Measurements from ENCODE around the gene C9orf78. TPM values are rescaled to one million over a fixed set of nuclear protein-coding genes. Genes with fewer than 3 reads are reported as not detected.

The C9orf78 gene
- 10 to 100 TPM; 44.5 to 51.7 TPM for total RNA-seq

DNA sequence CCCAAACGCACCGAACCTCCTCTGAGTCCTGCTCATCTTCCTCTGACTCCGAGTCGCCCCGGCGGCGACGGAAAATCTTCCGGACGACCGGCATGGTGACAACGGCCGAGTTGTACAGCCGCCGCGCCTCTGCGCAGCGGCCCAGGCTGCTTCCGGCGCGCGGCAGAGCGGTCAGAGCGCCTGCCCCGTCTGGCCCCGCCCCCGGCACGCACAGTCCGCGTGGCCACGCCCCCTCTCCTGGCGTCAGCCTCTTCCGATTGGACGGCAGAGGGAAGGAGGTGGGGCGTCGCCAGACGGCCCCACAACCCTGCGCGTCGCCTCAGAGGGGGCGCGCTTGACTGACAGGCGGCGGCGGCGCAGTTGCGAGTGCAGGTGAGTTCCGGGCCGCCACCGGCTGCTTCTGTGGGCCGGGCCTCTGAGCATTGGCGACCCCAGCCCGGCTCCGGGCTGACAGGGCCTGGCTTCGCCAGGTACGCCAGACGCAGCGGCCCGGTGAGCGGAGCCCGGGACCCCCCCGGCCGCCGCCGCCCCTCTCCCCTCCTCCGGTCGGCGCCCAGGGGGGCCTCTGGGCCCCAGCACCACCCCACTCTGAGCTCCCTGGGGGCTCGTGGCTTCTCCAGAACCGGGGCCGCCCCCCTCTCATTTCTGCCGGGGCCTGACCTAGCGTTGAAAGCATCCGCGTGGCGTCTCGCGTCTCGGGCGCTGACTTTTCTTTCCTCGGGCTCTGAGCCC is at the start of gene C9orf78, which contains the start of gene USP20:
TSS of gene C9orf78 (minus strand) at position 148 of the 732 bp plus-strand sequence. CDS start at position 94, 54 bp downstream.
TSS of gene USP20 (plus strand) at position 331 of the 732 bp plus-strand sequence. CDS start 17,098 bp downstream, outside the sequence.
- DNase-seq (peak; percentile 97), ATAC-seq (peak; percentile 94)
- H3K9me3 Mint-ChIP-seq, result no peaks in the 10 kb centered on the region
- H3K27ac Mint-ChIP-seq, result peak within 1 kb of the TSS; percentile 95
- no peaks in the 10 kb centered on the region for H3K27me3 Mint-ChIP-seq
- peak within 1 kb of the TSS; percentile 85 for H3K4me3 Mint-ChIP-seq
- H3K36me3 Mint-ChIP-seq (ENCODE audit: low read depth), result peaks cover 40% of the 10 kb centered on the region
- intact Hi-C loops (cut with micrococcal nuclease), result no loop called here
- H3K4me1 Mint-ChIP-seq (ENCODE audit: low read depth), result peaks cover 55% of the 10 kb centered on the region
- TF ChIP-seq, protein P1, sequence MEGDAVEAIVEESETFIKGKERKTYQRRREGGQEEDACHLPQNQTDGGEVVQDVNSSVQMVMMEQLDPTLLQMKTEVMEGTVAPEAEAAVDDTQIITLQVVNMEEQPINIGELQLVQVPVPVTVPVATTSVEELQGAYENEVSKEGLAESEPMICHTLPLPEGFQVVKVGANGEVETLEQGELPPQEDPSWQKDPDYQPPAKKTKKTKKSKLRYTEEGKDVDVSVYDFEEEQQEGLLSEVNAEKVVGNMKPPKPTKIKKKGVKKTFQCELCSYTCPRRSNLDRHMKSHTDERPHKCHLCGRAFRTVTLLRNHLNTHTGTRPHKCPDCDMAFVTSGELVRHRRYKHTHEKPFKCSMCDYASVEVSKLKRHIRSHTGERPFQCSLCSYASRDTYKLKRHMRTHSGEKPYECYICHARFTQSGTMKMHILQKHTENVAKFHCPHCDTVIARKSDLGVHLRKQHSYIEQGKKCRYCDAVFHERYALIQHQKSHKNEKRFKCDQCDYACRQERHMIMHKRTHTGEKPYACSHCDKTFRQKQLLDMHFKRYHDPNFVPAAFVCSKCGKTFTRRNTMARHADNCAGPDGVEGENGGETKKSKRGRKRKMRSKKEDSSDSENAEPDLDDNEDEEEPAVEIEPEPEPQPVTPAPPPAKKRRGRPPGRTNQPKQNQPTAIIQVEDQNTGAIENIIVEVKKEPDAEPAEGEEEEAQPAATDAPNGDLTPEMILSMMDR (IDR thresholded peaks at IDR 0.05), result no peak
- CTCF ChIA-PET, result interaction anchor here (1.0 to 1.2 kb wide), 2 partner anchors 26 to 33 kb away, joined by 3 to 4 read pairs; no protein-coding TSS in a partner anchor
- POLR2A ChIA-PET, result interaction anchor here (0.6 to 4.4 kb wide), 21 partner anchors 8 to 204 kb away, joined by 3 to 44 read pairs (median 5); partner anchors contain the start of genes TOR1A and TOR1B

DNA sequence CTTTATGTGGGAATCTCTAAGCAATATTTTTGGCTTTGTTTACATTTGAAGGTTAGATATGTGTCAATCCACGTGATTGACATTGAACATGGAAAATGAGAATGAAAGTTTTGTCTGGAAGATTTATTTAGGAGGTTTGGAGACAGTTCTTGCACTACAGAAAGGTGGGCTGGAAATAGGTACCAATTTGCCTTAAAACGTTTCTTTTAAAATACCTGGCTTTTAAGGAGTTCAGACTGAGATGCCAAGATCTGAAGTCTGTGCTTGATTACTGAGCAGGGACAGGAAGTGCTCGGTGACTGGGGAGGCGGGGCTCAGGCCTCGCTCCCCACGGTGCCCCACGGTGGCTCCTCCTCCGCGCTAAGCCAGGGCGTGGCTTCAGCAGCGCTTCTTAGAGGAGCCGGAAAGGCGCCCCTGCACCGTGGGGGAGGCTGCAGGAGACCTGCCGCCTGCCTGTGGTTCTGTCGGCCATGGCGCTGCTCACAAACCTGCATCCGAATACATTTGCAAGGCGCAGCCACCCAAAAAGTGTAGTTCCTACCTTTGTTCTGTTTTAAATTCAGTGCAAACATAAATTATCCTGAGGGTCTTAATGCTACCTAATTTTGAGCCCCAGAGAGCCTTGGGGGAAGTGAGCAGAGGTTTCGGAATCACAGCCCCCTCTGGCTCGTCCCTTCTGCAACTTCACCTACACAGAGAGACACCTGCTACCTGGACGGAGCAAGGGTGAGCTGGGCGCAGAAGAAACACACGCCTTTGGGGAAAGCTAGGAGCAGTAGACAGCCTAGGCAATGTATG is 49.3 kb upstream of the C9orf78 start:
- no peaks in the 10 kb centered on the region for H3K27me3 Mint-ChIP-seq
- TF ChIP-seq, protein P1 (IDR thresholded peaks at IDR 0.05), result no peak
- POLR2A ChIA-PET, result interaction anchor here (0.6 to 8.1 kb wide), 17 partner anchors 10 to 235 kb away, joined by 3 to 114 read pairs (median 5); partner anchors contain the start of genes C9orf78 and USP20
- peaks cover 47% of the 10 kb centered on the region for H3K36me3 Mint-ChIP-seq (ENCODE audit: low read depth)
- H3K9me3 Mint-ChIP-seq, result no peaks in the 10 kb centered on the region
- CTCF ChIA-PET, result interaction anchor here (0.8 to 3.6 kb wide), 19 partner anchors 10 to 223 kb away, joined by 3 to 18 read pairs (median 4); partner anchors contain the start of gene GPR107
- peak overlapping the region; percentile 92 for H3K4me3 Mint-ChIP-seq
- H3K27ac Mint-ChIP-seq, result peak overlapping the region; percentile 99
- peak; percentile 57 for ATAC-seq
- intact Hi-C loops (cut with micrococcal nuclease), result loop anchor here (5.0 kb wide), 2 partner anchors 52 to 78 kb away; no protein-coding TSS in a partner anchor
- peaks cover 37% of the 10 kb centered on the region for H3K4me1 Mint-ChIP-seq (ENCODE audit: low read depth)
- DNase-seq, result peak; percentile 98

GRCh38 chr9:129881547-129882324 is 46.7 kb upstream of the C9orf78 start:
- intact Hi-C loops (cut with micrococcal nuclease), result loop anchor here (5.0 kb wide), 1 partner anchor 49 kb away; no protein-coding TSS in a partner anchor
- no peak overlapping the region for H3K4me3 Mint-ChIP-seq
- no peak for ATAC-seq
- H3K27ac Mint-ChIP-seq, result no peak overlapping the region
- ChIA-PET CTCF (no interaction called here), POLR2A (interaction anchor here (1.0 to 8.1 kb wide), 3 partner anchors 9 to 14 kb away, joined by 4 to 114 read pairs (median 5); no protein-coding TSS in a partner anchor)
- DNase-seq, result no peak
- H3K9me3 Mint-ChIP-seq, result no peaks in the 10 kb centered on the region
- TF ChIP-seq, protein P1 (IDR thresholded peaks at IDR 0.05), result no peak
- no peaks in the 10 kb centered on the region for H3K27me3 Mint-ChIP-seq
- H3K36me3 Mint-ChIP-seq (ENCODE audit: low read depth), result peaks cover 30% of the 10 kb centered on the region
- H3K4me1 Mint-ChIP-seq (ENCODE audit: low read depth), result peaks cover 18% of the 10 kb centered on the region

- POLR2A ChIA-PET, result interaction anchor here (1.0 kb wide), 1 partner anchor 11 kb away, joined by 5 read pairs; no protein-coding TSS in a partner anchor
- intact Hi-C loops (cut with micrococcal nuclease), result loop anchor here (5.0 kb wide), 1 partner anchor 49 kb away; no protein-coding TSS in a partner anchor
- H3K36me3 Mint-ChIP-seq (ENCODE audit: low read depth), result peaks cover 30% of the 10 kb centered on the region
- peaks cover 16% of the 10 kb centered on the region for H3K4me1 Mint-ChIP-seq (ENCODE audit: low read depth)
- DNase-seq (no peak), ATAC-seq (no peak)
- no peaks in the 10 kb centered on the region for H3K27me3 Mint-ChIP-seq
- H3K9me3 Mint-ChIP-seq, result no peaks in the 10 kb centered on the region
- no peak overlapping the region for H3K4me3 Mint-ChIP-seq
- CTCF ChIA-PET, result no interaction called here
- TF ChIP-seq, protein P1 (IDR thresholded peaks at IDR 0.05), result no peak
- no peak overlapping the region for H3K27ac Mint-ChIP-seq
These were observed 45.8 kb upstream of the C9orf78 start for GRCh38 chr9:129880654-129881546.
